CD1c-positive myeloid dendritic cell (primary cell): Measurements from ENCODE around the gene CC2D2A.
A peak's percentile ranks its signal among the peaks of the same experiment; 100 is the strongest.

ENCODE experiments used
- DNase-seq: peaks from one replicate; pipeline ENCODE4 v3.0.0-alpha.2; 2016; ENCODE audit errors: extremely low spot score

Gene CC2D2A

GRCh38 chr4:15466596-15466995, 3.1 kb upstream of the CC2D2A start:
- no peak for DNase-seq

- no peak for DNase-seq
Observed at GRCh38 chr4:15470128-15470475, 420 bp downstream of the CC2D2A start.

GRCh38 chr4:15476396-15476795, 6.7 kb downstream of the CC2D2A start:
- DNase-seq: no peak

- no peak for DNase-seq
Observed at GRCh38 chr4:15478724-15479088, 9.0 kb downstream of the CC2D2A start.

- DNase-seq: peak; percentile 28
Observed at GRCh38 chr4:15479089-15479912, 9.6 kb downstream of the CC2D2A start.

GRCh38 chr4:15479913-15480185, 10.2 kb downstream of the CC2D2A start:
- no peak for DNase-seq

- no peak for DNase-seq
Observed at GRCh38 chr4:15481961-15482745, 12.5 kb downstream of the CC2D2A start.

- DNase-seq: no peak
Observed at GRCh38 chr4:15482842-15483241, 13.2 kb downstream of the CC2D2A start.

- no peak for DNase-seq
Observed at GRCh38 chr4:15488136-15488535, 18.5 kb downstream of the CC2D2A start.

GRCh38 chr4:15488658-15489470, 19.2 kb downstream of the CC2D2A start:
- DNase-seq: no peak

GRCh38 chr4:15489551-15489950, 19.9 kb downstream of the CC2D2A start:
- no peak for DNase-seq

- DNase-seq: no peak
Observed at GRCh38 chr4:15493411-15493810, 23.7 kb downstream of the CC2D2A start.

GRCh38 chr4:15495621-15496020, 25.9 kb downstream of the CC2D2A start:
- DNase-seq: peak; percentile 23

- no peak for DNase-seq
Observed at GRCh38 chr4:15498356-15498755, 28.7 kb downstream of the CC2D2A start.

- no peak for DNase-seq
Observed at GRCh38 chr4:15500701-15501100, 31.0 kb downstream of the CC2D2A start.

GRCh38 chr4:15501941-15502340, 32.3 kb downstream of the CC2D2A start:
- DNase-seq: no peak

- DNase-seq: no peak
Observed at GRCh38 chr4:15502384-15502783, 32.7 kb downstream of the CC2D2A start.

GRCh38 chr4:15504041-15504440, 34.4 kb downstream of the CC2D2A start:
- DNase-seq: no peak

- DNase-seq: no peak
Observed at GRCh38 chr4:15506464-15506863, 36.8 kb downstream of the CC2D2A start.

- no peak for DNase-seq
Observed at GRCh38 chr4:15507679-15508078, 38.0 kb downstream of the CC2D2A start.

- no peak for DNase-seq
Observed at GRCh38 chr4:15510961-15511360, 41.3 kb downstream of the CC2D2A start.

- DNase-seq: no peak
Observed at GRCh38 chr4:15513545-15513944, 43.9 kb downstream of the CC2D2A start.

- DNase-seq: no peak
Observed at GRCh38 chr4:15515106-15515505, 45.4 kb downstream of the CC2D2A start.
